ENCODE measurements around the gene HEATR5B. TPM values are rescaled to one million over a fixed set of nuclear protein-coding genes. Genes with fewer than 3 reads are reported as not detected.
"Not testable (repeated sequence)": the region's sequence is repeated elsewhere in the genome, so short reads cannot be mapped to it uniquely, and the experiment has no call there.

Gene HEATR5B
- total RNA-seq, 4 donors from 2014 or later = 15.8 to 34.5 (median 23.1) TPM

DNA sequence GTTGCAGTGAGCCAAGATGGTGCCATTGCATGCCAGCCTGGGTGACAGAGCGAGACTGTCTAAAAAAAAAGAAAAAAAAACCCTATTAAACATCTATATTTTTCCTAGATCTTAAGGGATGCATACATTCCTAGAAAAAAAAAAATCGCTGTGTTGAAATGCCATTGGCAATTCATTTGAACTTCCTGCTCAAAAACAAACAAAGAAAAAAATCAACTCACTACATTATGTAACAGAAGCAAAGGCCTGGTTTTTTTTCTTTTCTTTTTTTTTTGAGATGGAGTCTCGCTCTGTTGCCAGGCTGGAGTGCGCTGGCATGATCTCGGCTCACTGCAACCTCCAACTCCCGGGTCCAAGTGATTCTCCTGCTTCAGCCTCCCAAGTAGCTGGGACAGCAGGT lies 96.2 kb downstream of the HEATR5B start:
- Histone ChIP-seq H3K4me1 (no peaks in the 10 kb centered on the region), H3K27me3 (no peaks in the 10 kb centered on the region), H3K36me3 (peaks cover 0 to 81% (median 6%) of the 10 kb centered on the region in 3 donors), H3K4me3 (no peak overlapping the region), H3K9me3 (no peaks in the 10 kb centered on the region), H3K27ac (no peak overlapping the region)
- WGBS, 2 donors = 68 to 90% methylated on average over 6 of the region's 6 CpGs
- intact Hi-C loops (cut with DNase I) = no loop called here
- TF ChIP-seq POLR2A (IDR thresholded peaks at IDR 0.05) = no peak
- TF ChIP-seq, protein P1, sequence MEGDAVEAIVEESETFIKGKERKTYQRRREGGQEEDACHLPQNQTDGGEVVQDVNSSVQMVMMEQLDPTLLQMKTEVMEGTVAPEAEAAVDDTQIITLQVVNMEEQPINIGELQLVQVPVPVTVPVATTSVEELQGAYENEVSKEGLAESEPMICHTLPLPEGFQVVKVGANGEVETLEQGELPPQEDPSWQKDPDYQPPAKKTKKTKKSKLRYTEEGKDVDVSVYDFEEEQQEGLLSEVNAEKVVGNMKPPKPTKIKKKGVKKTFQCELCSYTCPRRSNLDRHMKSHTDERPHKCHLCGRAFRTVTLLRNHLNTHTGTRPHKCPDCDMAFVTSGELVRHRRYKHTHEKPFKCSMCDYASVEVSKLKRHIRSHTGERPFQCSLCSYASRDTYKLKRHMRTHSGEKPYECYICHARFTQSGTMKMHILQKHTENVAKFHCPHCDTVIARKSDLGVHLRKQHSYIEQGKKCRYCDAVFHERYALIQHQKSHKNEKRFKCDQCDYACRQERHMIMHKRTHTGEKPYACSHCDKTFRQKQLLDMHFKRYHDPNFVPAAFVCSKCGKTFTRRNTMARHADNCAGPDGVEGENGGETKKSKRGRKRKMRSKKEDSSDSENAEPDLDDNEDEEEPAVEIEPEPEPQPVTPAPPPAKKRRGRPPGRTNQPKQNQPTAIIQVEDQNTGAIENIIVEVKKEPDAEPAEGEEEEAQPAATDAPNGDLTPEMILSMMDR (IDR thresholded peaks at IDR 0.05) = no peak
- no peak for DNase-seq

DNA sequence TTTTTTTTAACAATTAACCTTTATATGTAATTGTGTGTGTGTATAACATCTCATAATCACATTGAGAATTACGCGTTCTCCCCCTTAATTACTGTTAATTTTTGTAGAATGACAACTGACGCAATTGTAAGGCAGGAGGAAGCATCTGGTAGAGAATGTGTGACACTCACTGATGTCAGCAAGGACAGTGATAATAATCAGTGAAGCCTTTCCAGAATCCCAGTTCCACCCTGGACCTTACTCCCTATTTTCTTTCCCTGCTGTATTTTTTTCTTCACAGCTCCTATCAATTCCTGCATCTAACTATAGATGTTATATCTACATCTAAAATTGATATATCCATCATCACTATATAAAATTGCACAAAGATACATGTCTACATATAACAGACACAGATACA lies 101.7 kb downstream of the HEATR5B start:
- intact Hi-C loops (cut with DNase I) = no loop called here

DNA sequence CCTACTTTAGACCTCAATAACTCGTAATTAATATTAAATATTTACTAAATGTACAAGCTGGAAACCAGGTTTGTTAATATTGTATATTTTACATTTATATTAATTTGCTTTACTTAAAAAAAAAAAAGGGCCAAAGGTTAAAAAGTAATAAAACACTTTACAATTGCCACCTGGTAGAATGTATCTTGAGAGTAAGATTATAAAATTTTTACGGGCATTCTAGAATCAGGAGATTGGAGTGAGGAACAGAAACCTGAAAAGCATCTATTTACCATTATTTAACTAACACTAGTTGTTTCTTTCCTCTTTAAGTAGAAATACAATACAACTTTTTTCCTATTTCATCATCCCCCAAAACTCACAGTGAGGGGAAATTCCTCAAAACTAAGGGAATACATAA lies 102.3 kb downstream of the HEATR5B start:
- intact Hi-C loops (cut with DNase I) = no loop called here

More for the DNA sequence above, 101.7 kb downstream of the HEATR5B start:
- Histone ChIP-seq H3K36me3 (peaks cover 0 to 72% (median 0%) of the 10 kb centered on the region in 3 donors), H3K27ac (no peak overlapping the region), H3K27me3 (no peaks in the 10 kb centered on the region), H3K4me3 (no peak overlapping the region), H3K4me1 (no peaks in the 10 kb centered on the region), H3K9me3 (no peaks in the 10 kb centered on the region)
- TF ChIP-seq POLR2A (IDR thresholded peaks at IDR 0.05) = no peak
- TF ChIP-seq, protein P1 (IDR thresholded peaks at IDR 0.05) = no peak
- no peak for DNase-seq
- WGBS, 2 donors = 80 to 86% methylated on average over 3 of the region's 3 CpGs

DNA sequence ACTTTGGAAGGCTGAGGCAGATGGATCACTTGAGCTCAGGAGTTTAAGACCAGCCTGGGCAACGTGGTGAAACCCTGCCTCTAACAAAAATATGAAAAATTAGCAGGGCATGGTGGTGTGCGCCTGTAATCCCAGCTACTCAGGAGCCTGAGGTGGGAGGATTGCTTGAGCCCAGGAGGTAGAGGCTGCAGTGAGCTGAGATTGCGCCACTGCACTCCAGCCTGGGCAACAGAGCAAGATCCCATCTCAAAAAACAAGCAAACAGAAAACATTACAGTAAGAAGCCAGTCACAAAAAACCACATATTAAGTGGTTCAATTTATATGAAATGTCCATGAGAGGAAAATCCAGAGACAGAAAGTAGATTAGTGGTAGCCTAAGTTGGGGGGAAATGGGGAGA lies 105.2 kb downstream of the HEATR5B start:
- H3K27ac ChIP-seq; H3K4me3 ChIP-seq; H3K27me3 ChIP-seq; H3K9me3 ChIP-seq; intact Hi-C loops (cut with DNase I); DNase-seq; H3K4me1 ChIP-seq: not testable (repeated sequence)
- 95 to 100% methylated on average over 3 of the region's 3 CpGs for WGBS, 2 donors
- H3K36me3 ChIP-seq = peaks cover 0 to 44% (median 0%) of the 10 kb centered on the region in 3 donors

More for the DNA sequence above, 102.3 kb downstream of the HEATR5B start:
- TF ChIP-seq, protein P1 (IDR thresholded peaks at IDR 0.05) = no peak
- no peak for TF ChIP-seq POLR2A (IDR thresholded peaks at IDR 0.05)
- Histone ChIP-seq H3K9me3 (no peaks in the 10 kb centered on the region), H3K27me3 (no peaks in the 10 kb centered on the region), H3K36me3 (peaks cover 0 to 67% (median 0%) of the 10 kb centered on the region in 3 donors), H3K4me3 (no peak overlapping the region), H3K27ac (no peak overlapping the region), H3K4me1 (no peaks in the 10 kb centered on the region)
- no peak for DNase-seq
- 94 to 98% methylated on average over 2 of the region's 2 CpGs for WGBS, 2 donors

DNA sequence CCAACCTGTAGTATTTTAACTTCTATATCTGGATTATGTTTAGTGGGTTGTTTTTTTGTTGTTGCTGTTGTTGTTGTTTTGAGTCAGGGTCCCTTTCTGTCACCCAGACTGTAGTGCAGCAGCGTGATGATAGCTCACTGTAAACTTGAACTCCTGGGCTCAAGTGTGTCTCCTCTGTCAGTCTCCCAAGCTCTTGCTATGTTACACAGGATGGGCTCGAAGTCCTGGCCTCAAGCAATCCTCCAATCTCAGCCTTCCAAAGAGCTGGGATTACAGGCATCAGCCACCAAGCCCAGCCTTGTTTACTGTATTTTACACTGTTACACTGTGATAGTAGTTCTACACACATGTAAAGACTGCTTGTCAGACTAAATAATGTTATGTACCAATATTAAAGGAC lies 108.1 kb downstream of the HEATR5B start:
- 86% methylated on average over 2 of the region's 2 CpGs for WGBS, 2 donors
- DNase-seq = no peak
- H3K4me3 ChIP-seq = no peak overlapping the region
- H3K36me3 ChIP-seq = peaks cover 0 to 25% (median 0%) of the 10 kb centered on the region in 3 donors
- TF ChIP-seq, protein P1 (IDR thresholded peaks at IDR 0.05) = no peak
- TF ChIP-seq POLR2A (IDR thresholded peaks at IDR 0.05) = no peak
- H3K9me3 ChIP-seq = no peaks in the 10 kb centered on the region
- intact Hi-C loops (cut with DNase I) = no loop called here
- no peaks in the 10 kb centered on the region for H3K4me1 ChIP-seq
- H3K27me3 ChIP-seq = no peaks in the 10 kb centered on the region
- no peak overlapping the region for H3K27ac ChIP-seq

DNA sequence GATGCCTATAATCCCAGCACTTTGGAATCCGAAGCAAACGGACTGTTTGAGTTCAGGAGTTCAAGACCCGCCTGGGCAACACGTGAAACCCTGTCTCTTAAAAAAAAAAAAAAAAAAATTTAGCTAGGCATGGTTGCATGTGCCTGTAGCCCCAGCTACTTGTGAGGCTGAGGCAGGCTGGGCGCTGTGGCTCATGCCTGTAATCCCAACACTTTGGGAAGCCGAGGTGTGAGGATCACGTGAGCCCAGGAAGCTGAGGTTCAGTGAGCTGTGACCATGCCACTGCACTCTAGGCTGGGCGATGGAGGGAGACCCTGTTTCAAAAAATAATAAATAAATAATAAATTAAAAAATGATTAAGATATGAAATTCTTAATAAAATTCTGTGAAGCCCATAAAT lies 108.9 kb downstream of the HEATR5B start:
- 78 to 89% methylated on average over 6 to 8 of the region's 8 CpGs for WGBS, 2 donors
- H3K4me1 ChIP-seq = no peaks in the 10 kb centered on the region
- no peak for DNase-seq
- TF ChIP-seq, protein P1 (IDR thresholded peaks at IDR 0.05) = no peak
- no peak for TF ChIP-seq POLR2A (IDR thresholded peaks at IDR 0.05)
- peaks cover 0 to 18% (median 0%) of the 10 kb centered on the region in 3 donors for H3K36me3 ChIP-seq
- no peaks in the 10 kb centered on the region for H3K27me3 ChIP-seq
- no peak overlapping the region for H3K27ac ChIP-seq
- no peak overlapping the region for H3K4me3 ChIP-seq
- H3K9me3 ChIP-seq = no peaks in the 10 kb centered on the region
- intact Hi-C loops (cut with DNase I) = no loop called here
